ENCODE measurements around the gene ZFYVE16.
"Not testable (repeated sequence)": the region's sequence is repeated elsewhere in the genome, so short reads cannot be mapped to it uniquely, and the experiment has no call there.

The ZFYVE16 gene

GRCh38 chr5:80407735-80408483 lies at the start of gene ZFYVE16:
Gene ZFYVE16, plus strand, starts transcription at chr5:80408064. Its CDS starts 26,084 bp downstream, at chr5:80434148.
- no peaks in the 10 kb centered on the region for H3K36me3 Mint-ChIP-seq
- no peaks in the 10 kb centered on the region for H3K27me3 Mint-ChIP-seq
- peak within 1 kb of the TSS; percentile 99 for H3K27ac Mint-ChIP-seq
- peaks cover 23% of the 10 kb centered on the region for H3K4me1 Mint-ChIP-seq
- H3K9me3 Mint-ChIP-seq: no peaks in the 10 kb centered on the region
- H3K4me3 Mint-ChIP-seq: peak within 1 kb of the TSS; percentile 97

GRCh38 chr5:80360914-80361444 lies 46.9 kb upstream of the ZFYVE16 start:
- no peaks in the 10 kb centered on the region for H3K9me3 Mint-ChIP-seq
- H3K27me3 Mint-ChIP-seq: no peaks in the 10 kb centered on the region
- H3K36me3 Mint-ChIP-seq: no peaks in the 10 kb centered on the region
- H3K27ac Mint-ChIP-seq: no peak overlapping the region
- H3K4me1 Mint-ChIP-seq: no peaks in the 10 kb centered on the region
- H3K4me3 Mint-ChIP-seq: no peak overlapping the region

- Mint-ChIP-seq H3K27ac (no peak overlapping the region), H3K36me3 (no peaks in the 10 kb centered on the region), H3K4me3 (no peak overlapping the region), H3K27me3 (no peaks in the 10 kb centered on the region), H3K4me1 (no peaks in the 10 kb centered on the region), H3K9me3 (no peaks in the 10 kb centered on the region)
Measured at GRCh38 chr5:80364892-80365291, 43.0 kb upstream of the ZFYVE16 start.

GRCh38 chr5:80368661-80369480 lies 39.0 kb upstream of the ZFYVE16 start:
- H3K36me3 Mint-ChIP-seq: no peaks in the 10 kb centered on the region
- H3K4me3 Mint-ChIP-seq: no peak overlapping the region
- no peaks in the 10 kb centered on the region for H3K9me3 Mint-ChIP-seq
- H3K4me1 Mint-ChIP-seq: no peaks in the 10 kb centered on the region
- H3K27me3 Mint-ChIP-seq: no peaks in the 10 kb centered on the region
- no peak overlapping the region for H3K27ac Mint-ChIP-seq

- H3K4me3 Mint-ChIP-seq: no peak overlapping the region
- no peaks in the 10 kb centered on the region for H3K27me3 Mint-ChIP-seq
- H3K36me3 Mint-ChIP-seq: no peaks in the 10 kb centered on the region
- H3K9me3 Mint-ChIP-seq: no peaks in the 10 kb centered on the region
- H3K27ac Mint-ChIP-seq: no peak overlapping the region
- no peaks in the 10 kb centered on the region for H3K4me1 Mint-ChIP-seq
Measured at GRCh38 chr5:80369521-80369920, 38.3 kb upstream of the ZFYVE16 start.

- H3K4me1 Mint-ChIP-seq: no peaks in the 10 kb centered on the region
- no peak overlapping the region for H3K27ac Mint-ChIP-seq
- no peaks in the 10 kb centered on the region for H3K27me3 Mint-ChIP-seq
- H3K9me3 Mint-ChIP-seq: no peaks in the 10 kb centered on the region
- no peak overlapping the region for H3K4me3 Mint-ChIP-seq
- H3K36me3 Mint-ChIP-seq: no peaks in the 10 kb centered on the region
Measured at GRCh38 chr5:80370390-80370789, 37.5 kb upstream of the ZFYVE16 start.

GRCh38 chr5:80372780-80373179 lies 35.1 kb upstream of the ZFYVE16 start:
- no peaks in the 10 kb centered on the region for H3K36me3 Mint-ChIP-seq
- H3K9me3 Mint-ChIP-seq: no peaks in the 10 kb centered on the region
- no peaks in the 10 kb centered on the region for H3K4me1 Mint-ChIP-seq
- H3K27ac Mint-ChIP-seq: no peak overlapping the region
- H3K4me3 Mint-ChIP-seq: no peak overlapping the region
- H3K27me3 Mint-ChIP-seq: no peaks in the 10 kb centered on the region

GRCh38 chr5:80374188-80374587 lies 33.7 kb upstream of the ZFYVE16 start:
- no peak overlapping the region for H3K4me3 Mint-ChIP-seq

GRCh38 chr5:80376557-80376956 lies 31.3 kb upstream of the ZFYVE16 start:
- Mint-ChIP-seq H3K4me1 (no peaks in the 10 kb centered on the region), H3K27me3 (no peaks in the 10 kb centered on the region), H3K4me3 (no peak overlapping the region), H3K27ac (no peak overlapping the region), H3K36me3 (no peaks in the 10 kb centered on the region), H3K9me3 (no peaks in the 10 kb centered on the region)

More at GRCh38 chr5:80374188-80374587, 33.7 kb upstream of the ZFYVE16 start:
- H3K9me3 Mint-ChIP-seq: no peaks in the 10 kb centered on the region
- H3K36me3 Mint-ChIP-seq: no peaks in the 10 kb centered on the region
- H3K27me3 Mint-ChIP-seq: no peaks in the 10 kb centered on the region
- H3K27ac Mint-ChIP-seq: no peak overlapping the region
- H3K4me1 Mint-ChIP-seq: no peaks in the 10 kb centered on the region

- no peaks in the 10 kb centered on the region for H3K9me3 Mint-ChIP-seq
- H3K27me3 Mint-ChIP-seq: no peaks in the 10 kb centered on the region
- no peaks in the 10 kb centered on the region for H3K36me3 Mint-ChIP-seq
- H3K27ac Mint-ChIP-seq: no peak overlapping the region
- no peaks in the 10 kb centered on the region for H3K4me1 Mint-ChIP-seq
- no peak overlapping the region for H3K4me3 Mint-ChIP-seq
Measured at GRCh38 chr5:80382488-80382887, 25.4 kb upstream of the ZFYVE16 start.

GRCh38 chr5:80387063-80387768 lies 20.6 kb upstream of the ZFYVE16 start:
- no peaks in the 10 kb centered on the region for H3K9me3 Mint-ChIP-seq
- peaks cover 10% of the 10 kb centered on the region for H3K27me3 Mint-ChIP-seq
- no peaks in the 10 kb centered on the region for H3K36me3 Mint-ChIP-seq
- no peak overlapping the region for H3K4me3 Mint-ChIP-seq
- H3K27ac Mint-ChIP-seq: no peak overlapping the region
- peaks cover 7% of the 10 kb centered on the region for H3K4me1 Mint-ChIP-seq

GRCh38 chr5:80389580-80389979 lies 18.3 kb upstream of the ZFYVE16 start:
- Mint-ChIP-seq H3K4me3 (no peak overlapping the region), H3K36me3 (no peaks in the 10 kb centered on the region), H3K27ac (no peak overlapping the region), H3K9me3 (no peaks in the 10 kb centered on the region), H3K4me1 (peaks cover 7% of the 10 kb centered on the region), H3K27me3 (peaks cover 17% of the 10 kb centered on the region)

GRCh38 chr5:80390413-80390812 lies 17.5 kb upstream of the ZFYVE16 start:
- not testable (repeated sequence) for H3K9me3 Mint-ChIP-seq, H3K4me3 Mint-ChIP-seq, H3K36me3 Mint-ChIP-seq, H3K27ac Mint-ChIP-seq, H3K4me1 Mint-ChIP-seq
- H3K27me3 Mint-ChIP-seq: peaks cover 18% of the 10 kb centered on the region

- not testable (repeated sequence) for H3K9me3 Mint-ChIP-seq, H3K4me1 Mint-ChIP-seq, H3K36me3 Mint-ChIP-seq, H3K4me3 Mint-ChIP-seq, H3K27ac Mint-ChIP-seq
- H3K27me3 Mint-ChIP-seq: peaks cover 18% of the 10 kb centered on the region
Measured at GRCh38 chr5:80391267-80391666, 16.6 kb upstream of the ZFYVE16 start.

GRCh38 chr5:80399526-80400239 lies 8.2 kb upstream of the ZFYVE16 start:
- H3K4me1 Mint-ChIP-seq: no peaks in the 10 kb centered on the region
- H3K36me3 Mint-ChIP-seq: no peaks in the 10 kb centered on the region
- H3K4me3 Mint-ChIP-seq: no peak overlapping the region
- H3K9me3 Mint-ChIP-seq: no peaks in the 10 kb centered on the region
- H3K27me3 Mint-ChIP-seq: peaks cover 1% of the 10 kb centered on the region
- H3K27ac Mint-ChIP-seq: no peak overlapping the region
